GM19438 (cell line): ENCODE measurements around the gene MCUR1.
"Not testable (repeated sequence)": the region's sequence is repeated elsewhere in the genome, so short reads cannot be mapped to it uniquely, and the experiment has no call there.

Experiments used
- ATAC-seq: cut with Tn5 transposase; IDR thresholded peaks from one replicate; pipeline ENCODE4 v1.9.1; 2021; ENCODE audit warnings: low read depth; ENCODE audit not compliant: unreplicated experiment

The MCUR1 gene

DNA sequence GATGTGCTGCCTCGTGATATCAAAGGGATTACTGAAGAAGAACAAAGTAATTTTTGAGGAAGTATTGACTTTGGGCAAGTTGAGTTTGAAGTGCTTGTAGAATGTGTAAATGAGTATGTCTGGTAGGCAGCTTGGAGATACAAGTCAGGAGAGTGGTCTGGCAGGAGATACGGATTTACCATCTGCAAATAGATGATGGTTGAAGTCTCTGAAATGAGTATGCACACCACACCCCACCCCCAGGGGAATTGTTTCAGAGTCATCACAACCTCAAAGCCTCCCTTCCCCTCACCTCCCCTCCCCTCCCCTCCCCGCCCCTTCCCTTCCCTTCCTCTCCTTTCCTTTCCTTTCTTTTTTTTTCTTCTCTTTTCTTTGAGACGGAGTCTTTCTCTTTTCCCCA is 16.4 kb upstream of the MCUR1 start:
- no peak for ATAC-seq

DNA sequence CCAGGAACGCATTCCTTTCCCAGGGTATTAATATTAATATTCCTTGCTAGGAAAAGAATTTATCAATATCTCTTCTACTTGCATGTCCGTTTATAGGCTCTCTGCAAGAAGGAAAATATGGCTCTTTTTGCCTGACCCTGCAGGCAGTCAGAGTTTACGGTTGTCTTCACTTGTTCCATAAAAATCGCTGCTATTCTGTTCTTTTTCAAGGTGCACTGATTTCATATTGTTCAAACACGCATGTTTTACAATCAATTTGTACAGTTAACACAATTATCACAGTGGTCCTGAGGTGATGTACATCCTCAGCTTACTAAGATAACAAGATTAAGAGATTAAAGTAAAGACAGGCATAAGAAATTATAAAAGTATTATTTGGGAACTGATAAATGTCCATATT is 15.1 kb upstream of the MCUR1 start:
- ATAC-seq = not testable (repeated sequence)

DNA sequence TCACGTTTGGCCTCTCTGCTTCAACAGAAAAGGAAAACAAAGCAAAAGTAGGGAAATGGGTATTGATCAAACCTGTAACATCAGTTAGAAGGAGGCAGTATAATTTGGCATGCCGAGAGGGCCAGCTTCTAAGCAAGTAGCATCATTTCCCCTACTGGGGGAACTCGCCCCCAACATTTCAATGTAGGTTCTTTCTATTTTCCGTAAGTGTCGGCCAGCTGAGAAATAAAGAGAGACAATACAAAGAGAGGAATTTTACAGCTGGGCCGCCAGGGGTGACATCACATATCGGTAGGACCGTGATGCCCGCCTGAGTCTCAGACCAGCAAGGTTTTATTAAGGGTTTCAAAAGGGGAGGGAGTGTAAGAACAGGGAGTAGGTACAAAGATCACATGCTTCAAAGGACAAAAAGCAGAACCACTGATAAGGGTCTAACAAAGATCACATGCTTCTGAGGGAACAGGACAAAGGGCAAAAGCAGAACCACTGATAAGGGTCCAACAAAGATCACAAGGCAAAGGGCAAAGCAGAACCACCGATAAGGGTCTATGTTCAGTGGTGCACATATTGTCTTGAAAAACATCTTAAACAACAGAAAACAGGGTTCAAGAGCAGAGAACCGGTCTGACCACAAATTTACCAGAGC is 14.4 kb upstream of the MCUR1 start:
- ATAC-seq = not testable (repeated sequence)

DNA sequence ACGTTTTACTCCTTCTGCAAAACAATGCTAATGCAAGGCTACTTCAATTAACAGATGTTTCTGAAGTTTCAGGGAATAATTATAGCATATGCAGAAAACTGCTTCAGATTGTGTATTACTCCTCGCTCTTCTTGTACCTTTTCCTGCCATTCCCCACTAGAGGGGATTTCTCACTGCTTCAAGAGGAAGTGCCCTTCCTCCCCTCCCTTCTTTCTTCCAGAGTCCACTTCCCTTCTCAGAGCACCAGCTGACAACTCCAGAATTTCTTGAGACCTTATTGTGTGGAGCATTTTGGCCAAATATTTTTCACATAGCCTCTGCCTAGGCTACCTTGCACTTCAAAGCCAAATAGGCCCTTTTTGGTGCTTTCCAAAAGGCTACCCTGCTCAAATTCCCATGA is 12.7 kb upstream of the MCUR1 start:
- ATAC-seq = no peak

DNA sequence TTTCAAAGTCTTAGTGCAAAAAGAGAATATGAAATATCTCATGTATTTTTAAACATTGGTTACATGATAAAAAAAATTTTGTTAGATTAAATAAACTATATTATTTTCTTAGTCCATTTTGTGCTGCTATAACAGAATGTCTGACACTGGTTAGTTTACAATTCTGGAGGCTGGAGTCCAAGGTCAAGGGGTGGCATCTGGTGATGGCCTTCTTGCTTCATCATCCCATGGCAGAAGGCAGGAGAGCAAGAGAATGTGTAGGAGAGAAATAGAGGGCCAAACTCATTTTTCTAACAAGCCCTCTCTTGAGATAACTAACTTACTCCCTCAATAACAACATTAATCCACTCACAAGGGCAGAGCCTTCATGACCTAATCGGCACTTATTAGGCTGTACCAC is 11.5 kb upstream of the MCUR1 start:
- no peak for ATAC-seq

DNA sequence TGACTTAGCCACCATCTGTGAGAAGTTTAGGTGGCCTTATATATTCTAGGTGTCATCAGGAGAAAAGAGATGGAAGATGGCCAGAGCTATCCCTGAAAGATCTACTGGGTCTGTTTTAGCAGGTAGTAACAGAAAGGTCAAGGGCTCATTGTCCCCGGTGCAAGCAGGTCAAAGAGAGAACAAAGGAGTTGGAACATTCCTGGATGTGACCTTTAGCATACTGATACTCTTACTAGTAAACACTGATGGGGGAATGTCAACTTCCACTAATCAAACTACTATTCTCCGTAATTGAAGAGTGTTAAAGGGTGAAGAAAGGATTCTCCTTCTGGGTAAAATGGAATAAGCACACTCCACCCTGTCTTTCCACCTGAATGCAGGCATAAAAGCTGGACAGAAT is 4.0 kb upstream of the MCUR1 start:
- no peak for ATAC-seq

DNA sequence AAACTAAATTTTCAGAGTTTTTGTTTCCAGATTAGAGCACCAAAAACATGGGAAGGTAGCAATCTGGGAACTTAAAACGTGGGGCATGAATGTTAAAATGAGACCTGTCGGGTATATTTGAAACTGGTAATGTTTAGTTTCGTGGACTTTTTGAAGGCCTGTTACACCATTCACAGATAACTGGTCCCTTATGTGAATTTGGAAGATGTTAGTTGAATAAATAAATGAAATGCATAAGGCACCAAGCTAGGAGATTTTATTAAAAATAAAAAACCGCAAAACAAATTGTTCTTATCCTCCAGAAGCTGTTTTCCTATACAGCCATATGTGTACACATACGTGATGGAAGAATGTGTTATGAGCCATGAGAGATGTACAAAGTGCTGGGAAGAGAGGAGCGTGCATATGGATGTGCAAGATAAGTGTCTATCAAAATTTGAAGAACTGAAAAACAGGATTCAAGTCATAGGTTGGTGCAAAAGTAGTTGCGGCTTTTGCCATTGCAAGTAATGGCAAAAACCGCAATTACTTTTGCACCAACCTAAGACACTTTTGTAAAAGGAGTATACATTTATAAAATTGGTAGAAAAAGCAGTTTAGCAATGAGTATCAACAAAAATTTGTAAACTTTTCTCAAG is 700 bp upstream of the MCUR1 start:
- ATAC-seq = no peak

DNA sequence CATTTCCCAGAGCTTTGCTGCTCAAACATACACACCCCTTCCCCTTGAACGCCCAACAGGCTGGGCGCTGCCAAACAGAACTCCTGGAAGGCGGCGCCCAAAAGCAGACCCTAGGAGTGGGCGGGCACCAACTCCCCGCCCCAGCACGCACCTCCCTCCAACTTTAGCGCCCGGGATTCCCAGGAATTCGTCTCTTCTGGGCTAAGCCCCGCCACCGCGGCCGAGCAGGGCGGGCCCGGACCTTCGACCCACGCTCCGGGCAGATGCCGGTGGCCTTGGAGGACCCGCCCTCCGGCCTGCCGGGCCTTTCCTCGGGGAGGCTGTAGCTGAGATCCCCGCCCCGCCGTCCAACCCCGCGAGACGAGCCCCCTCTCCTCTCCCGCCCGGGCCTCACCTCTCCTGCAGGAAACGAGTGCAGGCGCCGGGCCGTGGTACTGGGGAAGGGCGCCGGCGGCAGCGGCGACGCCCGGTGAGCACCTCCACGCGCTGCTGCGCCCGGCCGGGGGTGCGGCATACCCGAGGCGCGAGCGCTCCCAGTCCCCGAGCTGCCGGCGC is 659 bp downstream of the MCUR1 start:
- ATAC-seq = peak; percentile 39

DNA sequence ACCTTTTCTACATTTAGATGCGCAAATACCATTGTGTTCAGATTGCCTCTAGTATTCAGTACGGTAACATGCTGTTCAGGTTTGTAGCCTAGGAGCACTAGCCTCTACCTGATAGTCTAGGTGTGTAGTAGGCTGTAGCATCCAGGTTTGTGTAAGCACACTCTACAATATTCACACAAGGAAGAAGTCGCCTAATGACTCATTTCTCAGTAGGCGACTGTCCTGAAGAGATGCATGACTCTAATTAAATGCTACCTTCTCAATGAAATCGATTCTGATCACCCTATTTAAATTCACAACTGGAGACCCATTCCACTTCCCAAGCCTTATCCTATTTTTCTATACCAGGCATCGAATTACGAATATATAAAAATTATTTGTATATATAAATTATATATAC is 1.3 kb downstream of the MCUR1 start:
- ATAC-seq = no peak

DNA sequence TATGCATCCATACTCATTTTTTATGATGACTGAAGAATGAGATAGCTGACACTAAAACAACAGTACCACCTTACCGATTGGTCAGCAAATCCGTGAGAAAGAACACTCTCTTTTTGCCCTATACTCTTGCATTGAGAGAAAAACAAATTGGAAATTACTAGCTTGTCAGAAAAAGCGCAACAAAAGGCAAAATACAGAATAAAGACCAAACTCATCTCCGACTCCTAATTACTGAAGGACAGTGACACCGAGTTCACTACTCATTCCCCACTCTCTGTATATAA is 2.1 kb downstream of the MCUR1 start:
- no peak for ATAC-seq

DNA sequence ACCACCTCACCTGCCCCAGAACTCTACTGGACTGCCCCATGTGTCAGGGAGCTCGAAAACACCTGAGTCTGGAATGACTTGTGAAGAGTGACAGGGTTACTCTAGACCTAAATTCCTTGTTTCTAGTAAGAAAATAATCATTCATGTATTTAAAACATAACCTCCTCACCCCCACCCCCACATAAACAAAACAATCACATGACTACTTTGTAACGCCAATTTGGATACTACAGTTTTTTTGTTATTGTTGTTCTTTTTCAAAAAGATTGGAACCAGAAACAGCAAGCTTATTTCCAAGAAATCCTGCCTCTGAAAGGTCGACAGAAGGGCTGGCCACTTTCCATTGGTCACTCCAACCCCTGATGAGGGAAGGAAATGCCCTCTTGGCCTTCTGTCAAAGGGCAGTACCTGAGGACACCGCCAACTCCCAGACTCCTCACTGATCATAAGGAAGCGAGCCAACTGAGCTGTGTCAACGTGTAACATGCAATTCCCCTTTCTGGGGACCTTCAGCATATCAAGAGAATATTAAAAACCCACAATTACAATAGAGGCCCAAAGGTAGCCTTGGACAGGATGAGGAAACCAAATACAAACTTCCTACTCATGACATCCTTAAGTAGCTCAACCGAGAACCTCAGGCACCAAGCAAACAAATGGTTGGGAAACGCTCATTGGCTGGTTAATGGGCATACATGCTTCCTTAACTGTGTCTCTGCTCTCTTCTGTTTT is 2.6 kb downstream of the MCUR1 start:
- no peak for ATAC-seq

DNA sequence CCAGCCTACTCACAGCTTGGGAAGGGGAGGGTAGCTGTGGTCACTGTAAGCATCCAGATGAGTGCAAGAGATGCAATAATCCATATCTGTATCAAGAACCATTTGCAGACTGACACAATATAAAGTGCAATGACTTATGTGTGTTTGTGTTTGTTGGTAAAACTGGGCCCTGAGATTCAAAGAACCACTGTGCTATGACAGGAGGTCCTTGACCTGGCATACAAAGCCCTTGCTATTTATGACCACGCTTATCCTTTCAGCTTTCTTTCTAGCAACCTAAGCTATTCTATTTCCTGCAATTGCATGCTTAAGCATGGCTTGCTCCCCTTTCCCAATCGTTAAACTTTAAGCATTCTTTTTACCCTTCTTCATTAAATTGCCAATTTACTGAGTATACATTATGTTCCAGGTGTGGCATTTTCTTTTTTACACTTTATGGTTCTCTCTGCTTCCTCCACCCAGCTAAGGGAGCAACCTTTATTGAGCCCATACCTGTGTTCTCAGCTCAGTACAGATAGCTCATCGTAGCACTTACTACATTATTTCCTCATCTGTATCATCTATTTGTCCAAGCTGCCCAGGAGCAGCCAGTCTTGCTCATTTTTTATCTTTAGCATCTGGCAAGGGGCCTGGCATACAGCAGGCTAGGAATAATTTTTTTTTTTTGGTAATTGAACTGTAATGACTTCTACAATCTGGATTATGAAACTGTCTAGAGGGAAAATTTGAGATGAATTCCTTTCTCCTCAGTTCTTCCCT is 3.5 kb downstream of the MCUR1 start:
- ATAC-seq = no peak

DNA sequence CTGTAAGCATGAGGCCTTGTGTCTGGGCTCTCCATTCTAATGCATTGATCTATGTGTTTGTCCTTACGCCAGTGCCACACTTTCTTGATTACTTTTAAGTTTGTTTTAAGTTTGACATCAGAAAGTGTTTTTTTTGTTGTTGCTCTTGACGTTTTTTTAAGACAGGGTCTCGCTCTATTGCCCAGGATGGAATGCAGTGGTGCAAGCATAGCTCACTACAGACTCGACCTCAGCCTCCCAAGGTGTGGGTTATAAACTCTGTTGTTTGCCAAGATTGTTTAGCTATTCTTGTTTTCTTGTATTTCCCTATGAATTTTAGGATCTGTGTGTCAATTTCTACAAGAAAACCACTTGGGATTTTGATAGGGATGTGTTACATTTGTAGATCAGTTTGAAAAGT is 5.6 kb downstream of the MCUR1 start:
- ATAC-seq = no peak

DNA sequence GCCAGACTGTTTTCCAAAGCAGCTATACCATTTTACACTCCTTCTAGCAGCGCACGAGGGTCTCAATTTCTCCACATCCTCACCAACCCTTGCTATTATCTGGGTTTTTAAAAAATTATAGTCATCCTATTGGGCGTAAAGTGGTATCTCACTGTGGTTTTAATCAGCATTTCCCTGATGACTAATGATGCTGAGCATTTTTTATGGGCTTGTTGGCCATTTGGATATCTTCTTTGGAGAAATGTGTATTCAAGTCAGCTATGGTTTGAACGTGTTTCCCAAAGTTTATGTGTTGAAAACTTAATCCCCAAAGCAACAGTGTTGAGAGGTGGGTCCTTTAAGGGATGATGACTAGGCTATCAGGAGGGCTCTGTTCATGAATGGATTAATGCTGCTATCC is 6.7 kb downstream of the MCUR1 start:
- ATAC-seq = no peak

DNA sequence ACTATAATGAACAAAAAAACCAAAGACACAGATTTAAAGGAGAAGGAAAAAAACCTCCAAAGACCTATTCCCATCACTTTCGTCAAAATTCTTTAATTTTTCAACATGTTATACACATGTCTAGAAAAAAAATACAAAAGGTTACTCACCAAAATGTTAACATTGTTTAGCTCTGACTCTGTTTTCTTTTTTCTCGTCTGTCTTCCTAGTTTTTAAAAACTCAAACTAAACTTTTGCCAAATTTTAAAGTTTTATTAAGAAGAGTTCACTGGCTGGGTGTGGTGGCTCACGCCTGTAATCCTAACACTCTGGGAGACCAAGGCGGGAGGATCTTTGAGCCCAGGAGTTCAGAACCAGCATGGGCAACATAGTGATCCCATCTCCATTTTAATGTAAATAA is 10.8 kb downstream of the MCUR1 start:
- no peak for ATAC-seq

DNA sequence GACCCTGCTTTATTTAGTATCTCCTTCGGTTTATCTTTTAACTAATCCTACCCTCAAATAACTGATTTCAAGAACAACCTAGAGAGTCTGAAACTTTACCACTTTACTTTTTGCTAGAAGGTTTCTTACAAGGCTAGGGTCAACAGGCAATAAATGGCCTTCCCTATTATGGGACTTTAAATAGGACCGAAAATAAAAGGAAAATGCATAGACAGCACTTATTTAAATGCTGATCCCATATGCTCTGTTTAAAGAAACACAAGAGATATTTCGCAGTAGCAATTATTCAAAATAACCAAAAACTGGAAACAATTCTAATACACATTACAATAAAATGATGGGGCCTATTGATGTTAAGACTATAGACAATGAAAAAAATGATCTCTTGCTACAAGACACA is 13.7 kb downstream of the MCUR1 start:
- ATAC-seq = no peak

DNA sequence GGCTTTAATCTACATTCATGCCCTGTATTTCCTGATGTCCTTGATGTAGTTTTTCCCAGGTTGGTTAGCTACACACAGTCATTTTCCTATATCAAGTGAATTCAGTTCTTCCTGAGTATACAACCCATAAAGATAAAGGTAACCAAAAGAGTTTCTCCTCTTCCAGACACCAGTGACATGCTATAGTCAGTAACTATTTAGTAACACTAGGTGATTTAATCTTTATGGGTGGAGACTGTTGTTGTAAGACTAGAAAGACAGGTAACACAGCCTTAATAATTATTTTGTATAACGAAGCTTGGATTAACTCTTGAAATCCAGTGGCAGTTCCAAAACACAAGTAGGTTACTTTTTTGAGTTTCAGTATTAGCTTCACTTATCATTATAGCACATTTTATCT is 17.6 kb downstream of the MCUR1 start:
- ATAC-seq = no peak

DNA sequence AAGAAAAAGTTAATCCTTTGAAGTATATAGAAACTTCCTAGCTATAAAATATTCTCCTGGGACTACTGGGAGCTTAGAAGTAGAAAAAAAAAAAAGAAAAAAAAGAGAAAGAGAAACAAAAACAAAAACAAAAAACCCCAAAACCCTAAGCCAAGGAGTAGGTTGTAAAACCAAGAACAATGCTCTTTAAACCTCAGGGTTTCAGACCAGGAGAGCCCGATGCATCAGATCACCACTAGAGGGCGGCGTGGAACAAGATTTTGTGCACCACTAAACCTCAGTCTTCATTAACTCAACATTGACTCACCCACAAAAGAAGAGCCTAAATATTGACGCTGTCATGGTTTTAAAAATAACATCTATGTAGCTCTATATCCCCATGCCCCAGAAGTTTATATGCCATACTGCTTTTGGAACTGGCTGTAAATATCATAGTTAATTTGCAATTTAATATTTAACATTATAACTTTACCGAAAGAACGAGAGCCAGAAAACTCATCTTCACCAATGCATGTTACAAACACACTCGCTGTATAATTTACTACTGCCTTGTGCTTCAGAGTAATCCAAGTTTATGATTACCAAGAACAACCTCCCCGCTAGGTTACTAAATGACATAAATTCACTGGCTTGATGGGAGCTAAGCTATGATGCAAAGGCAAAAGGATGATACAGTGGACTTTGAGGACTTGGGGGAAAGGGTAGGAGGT is 19.2 kb downstream of the MCUR1 start:
- ATAC-seq = peak; percentile 95

DNA sequence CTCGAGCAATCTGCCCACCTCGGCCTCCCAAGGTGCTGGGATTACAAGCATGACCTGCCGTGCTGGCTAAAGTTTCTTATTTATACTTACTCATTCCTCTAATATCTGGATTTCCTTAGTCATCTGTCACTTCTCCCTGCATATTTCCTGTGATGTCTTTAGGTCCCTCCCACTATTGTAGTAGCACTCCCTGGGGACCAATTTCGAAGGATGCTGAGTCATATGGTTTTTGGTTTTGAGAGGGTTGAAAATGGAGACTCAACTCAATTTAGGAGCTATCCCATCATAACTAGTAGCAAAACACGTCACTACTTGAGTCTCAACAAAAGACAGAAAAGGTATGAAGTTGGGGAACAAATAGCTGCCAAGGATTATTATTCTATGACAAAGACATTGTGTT is 20.2 kb downstream of the MCUR1 start:
- ATAC-seq = no peak

DNA sequence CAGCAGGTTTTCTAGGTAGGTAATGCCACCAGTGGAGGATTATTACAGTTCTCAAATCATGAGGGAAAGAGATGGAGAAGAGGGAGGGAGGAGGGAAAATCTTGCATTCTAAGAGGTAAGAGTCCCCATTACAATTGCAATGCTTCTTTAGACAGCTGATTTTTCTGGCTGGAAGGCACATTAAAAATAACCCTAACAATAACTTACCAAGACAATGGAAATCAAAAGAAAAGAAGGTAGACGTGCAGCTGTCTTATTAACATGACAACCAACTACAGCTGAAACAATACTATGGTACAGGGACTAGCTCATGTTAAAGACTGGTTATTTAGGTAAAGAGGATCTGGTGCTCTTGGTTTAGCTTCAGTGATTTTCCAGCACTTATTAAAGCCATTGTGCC is 24.6 kb downstream of the MCUR1 start:
- no peak for ATAC-seq

DNA sequence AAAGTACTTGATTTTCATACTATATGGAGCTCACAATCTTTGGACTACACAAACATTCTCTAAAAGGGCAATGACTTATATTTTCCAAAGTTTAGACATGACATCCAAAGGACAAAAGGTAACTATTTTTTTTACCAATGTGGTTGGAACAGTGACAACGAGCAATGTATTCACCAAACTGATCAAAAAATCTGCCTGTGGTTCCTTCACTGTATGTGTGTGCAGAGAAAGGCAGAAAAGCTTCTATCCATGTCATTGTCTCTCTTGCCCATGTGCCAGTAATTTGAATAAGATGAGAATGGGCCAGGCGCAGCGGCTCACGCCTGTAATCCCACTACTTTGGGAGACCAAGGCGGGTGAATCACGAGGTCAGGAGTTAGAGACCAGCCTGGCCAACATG is 25.5 kb downstream of the MCUR1 start:
- no peak for ATAC-seq
